HCT116 (cell line): ENCODE measurements around the gene PIP5K1A.

Experiments used
- CTCF ChIP-seq, 3 experiments: fragments of 200-600 bp in 1 of 3; sonication (generic) in 1 of 3; IDR thresholded peaks in 2 of 3; conservative IDR thresholded peaks in 1 of 3; 2 replicates each; pipeline ENCODE4 v1.5.1; 2012 to 2017; ENCODE audit warnings: low read depth in 2 of 3, low read length in 2 of 3, antibody characterized with exemption in 1 of 3, borderline replicate concordance in 1 of 3, control low read depth in 1 of 3, mild to moderate bottlenecking in 1 of 3, mixed read lengths in 1 of 3, mixed run types in 1 of 3, moderate library complexity in 1 of 3; ENCODE audit not compliant: insufficient read depth in 1 of 3
- POLR2A ChIP-seq: IDR thresholded peaks from 2 replicates; pipeline ENCODE4 v1.7.0; 2011; ENCODE audit warnings: borderline replicate concordance; ENCODE audit not compliant: insufficient read depth, insufficient read length; ENCODE audit errors: extremely low read depth

- no peak for TF ChIP-seq CTCF (IDR thresholded peaks at IDR 0.05 in 2 of 3, conservative IDR thresholded peaks at IDR 0.05 in 1 of 3; ENCODE audit: borderline replicate concordance in 1 of 3, insufficient read depth in 1 of 3, low read depth in 2 of 3, low read length in 2 of 3)
- peak; percentile 69 for TF ChIP-seq POLR2A
Observed at GRCh38 chr1:151165738-151166504, 32.4 kb upstream of the PIP5K1A start, which contains the start of the genes LYSMD1 and SCNM1.
